ENCODE results near the gene ANAPC2.

Gene ANAPC2

GRCh38 chr9:137191245-137191644, 2.9 kb upstream of the ANAPC2 start:
- no peak for DNase-seq

DNA sequence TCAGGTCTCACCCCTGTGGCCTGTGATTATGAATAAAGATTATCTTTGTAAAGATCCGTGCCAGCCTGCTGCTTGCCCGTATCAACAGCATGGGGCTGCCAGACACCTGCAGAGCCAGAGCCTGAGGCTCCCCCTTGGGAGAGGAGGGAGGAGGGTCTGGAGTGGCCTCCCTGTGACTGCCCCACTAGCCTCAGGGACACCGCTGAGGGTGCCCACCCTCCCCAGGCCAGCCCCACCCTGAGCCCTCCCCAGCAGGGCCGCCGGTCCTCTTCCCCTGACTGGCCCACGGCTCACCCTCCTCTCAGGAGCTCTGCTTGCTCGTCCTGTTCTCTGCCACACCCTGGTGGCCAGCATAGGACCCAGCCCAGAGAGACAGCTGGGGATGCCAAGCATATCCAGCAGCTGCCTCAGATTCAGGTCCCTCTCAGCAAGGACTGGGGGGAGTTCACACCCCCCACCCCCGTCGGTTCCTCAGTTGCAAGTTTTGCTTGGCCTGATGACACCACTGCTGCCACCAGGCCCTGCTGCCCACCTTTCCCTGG, 2.0 kb upstream of the ANAPC2 start:
- DNase-seq: no peak

DNA sequence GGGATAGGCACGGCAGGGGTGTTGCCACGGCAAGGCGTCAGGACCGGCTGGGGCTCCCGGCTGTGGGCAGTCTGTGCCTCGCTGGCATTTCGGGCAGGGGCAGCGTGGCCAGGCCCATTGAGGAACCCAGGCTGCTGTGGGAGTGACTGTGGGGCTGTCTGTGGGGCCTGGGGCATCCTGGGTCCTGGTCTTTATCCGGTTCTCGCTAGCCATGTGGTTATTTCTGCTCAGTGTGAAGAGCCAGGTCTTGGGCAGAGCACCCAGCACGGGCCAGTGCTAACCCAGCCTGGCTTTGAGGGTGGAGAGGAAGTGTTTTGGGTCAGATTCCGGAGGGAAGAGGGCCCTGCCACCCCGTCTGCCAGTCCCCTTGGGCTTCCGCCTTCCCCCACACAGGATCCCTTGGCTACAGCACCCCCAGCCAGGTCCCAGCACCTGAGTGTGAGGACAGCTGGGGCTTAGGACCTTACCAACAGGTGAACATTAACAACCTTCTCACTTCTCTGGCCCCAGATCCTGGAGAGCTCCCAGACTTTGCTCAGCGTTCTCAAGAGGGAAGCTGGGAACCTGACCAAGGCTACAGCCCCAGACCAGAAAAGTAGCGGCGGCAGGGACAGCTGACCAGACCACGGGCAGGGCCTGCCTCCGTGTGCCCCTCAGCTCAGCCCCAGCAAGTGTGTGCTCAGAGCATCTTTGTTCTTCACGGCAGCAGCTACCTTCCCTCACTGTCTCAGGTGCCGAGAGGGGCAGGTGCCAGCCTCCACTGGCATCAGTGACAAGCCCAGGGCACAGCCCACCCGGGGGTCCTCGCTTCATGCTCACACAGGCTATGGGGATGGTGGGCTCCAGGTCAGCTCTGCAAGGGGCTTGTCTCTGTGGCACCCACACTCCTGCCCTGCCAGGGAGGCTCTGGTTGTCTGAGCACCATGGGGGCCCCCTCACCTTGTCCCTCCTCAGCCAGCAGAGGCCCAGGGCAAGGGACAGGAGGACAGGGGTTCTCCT, 1.2 kb upstream of the ANAPC2 start:
- DNase-seq: no peak

DNA sequence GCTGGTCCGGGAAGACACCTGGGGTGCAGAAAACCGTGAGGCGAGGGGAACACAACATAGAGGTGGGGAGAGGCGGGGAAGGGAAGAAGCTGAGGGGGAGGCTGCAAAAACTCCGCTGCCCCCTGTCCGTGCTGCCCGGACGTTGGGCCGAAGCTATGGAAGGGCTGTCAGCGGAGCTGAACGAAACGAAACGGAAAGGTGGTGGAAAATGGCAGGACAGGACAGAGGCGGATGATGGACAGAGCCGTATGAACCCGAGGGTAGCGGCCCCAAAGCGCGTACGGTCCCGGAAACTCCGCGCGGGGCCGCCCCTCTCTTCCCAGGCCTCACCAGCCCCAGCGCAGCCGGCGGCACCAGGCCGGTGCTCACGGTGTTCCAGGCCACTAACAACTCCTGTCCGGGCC, 272 bp downstream of the ANAPC2 start:
- no peak for DNase-seq

GRCh38 chr9:137187386-137187785, 974 bp downstream of the ANAPC2 start:
- DNase-seq: no peak

- DNase-seq: no peak
Observed at GRCh38 chr9:137186385-137186784, 2.0 kb downstream of the ANAPC2 start.

DNA sequence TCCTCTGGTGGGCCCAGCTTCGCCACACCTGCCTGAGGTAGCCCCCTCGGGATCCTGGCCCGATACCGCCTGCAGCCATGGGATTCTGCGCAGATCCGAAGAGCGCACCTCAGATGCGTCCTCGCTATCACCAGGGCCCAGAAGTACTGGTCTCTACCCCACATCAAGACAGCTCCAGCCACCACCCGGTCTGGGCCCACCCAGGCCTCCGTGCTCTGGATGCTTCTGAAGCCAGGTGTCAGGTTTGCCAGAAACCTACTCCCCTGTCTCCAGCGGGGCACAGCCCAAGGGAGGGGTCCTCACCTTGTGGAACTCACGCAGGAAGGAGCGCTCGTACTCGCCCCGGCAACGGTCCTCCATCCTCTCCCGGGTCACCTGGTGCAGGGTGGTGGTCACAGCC, 2.4 kb downstream of the ANAPC2 start:
- DNase-seq: no peak

GRCh38 chr9:137184881-137185660, 3.3 kb downstream of the ANAPC2 start:
- no peak for DNase-seq

DNA sequence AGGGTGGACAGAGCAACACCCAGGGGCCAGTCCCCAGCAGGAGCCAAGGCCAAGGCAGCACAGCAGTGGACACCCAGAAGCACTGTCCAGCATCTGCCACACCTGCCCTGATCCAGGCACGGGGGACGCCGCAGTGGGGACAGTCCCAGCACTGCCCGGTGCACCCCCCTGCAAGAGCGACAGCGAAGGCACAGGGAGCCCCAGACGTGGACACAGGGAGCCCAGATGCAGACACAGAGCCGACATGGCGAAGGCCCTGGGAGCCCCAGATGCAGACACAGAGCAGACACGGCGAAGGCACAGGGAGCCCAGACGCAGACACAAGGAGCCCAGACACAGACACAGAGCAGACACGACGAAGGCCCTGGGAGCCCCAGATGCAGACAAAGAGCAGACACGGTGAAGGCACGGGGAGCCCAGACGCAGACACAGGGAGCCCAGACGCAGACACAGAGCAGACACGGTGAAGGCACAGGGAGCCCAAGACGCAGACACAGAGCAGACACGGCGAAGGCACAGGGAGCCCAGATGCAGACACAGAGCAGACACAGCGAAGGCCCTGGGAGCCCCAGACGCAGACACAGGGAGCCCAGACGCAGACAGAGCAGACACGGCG, 4.3 kb downstream of the ANAPC2 start:
- DNase-seq: no peak

DNA sequence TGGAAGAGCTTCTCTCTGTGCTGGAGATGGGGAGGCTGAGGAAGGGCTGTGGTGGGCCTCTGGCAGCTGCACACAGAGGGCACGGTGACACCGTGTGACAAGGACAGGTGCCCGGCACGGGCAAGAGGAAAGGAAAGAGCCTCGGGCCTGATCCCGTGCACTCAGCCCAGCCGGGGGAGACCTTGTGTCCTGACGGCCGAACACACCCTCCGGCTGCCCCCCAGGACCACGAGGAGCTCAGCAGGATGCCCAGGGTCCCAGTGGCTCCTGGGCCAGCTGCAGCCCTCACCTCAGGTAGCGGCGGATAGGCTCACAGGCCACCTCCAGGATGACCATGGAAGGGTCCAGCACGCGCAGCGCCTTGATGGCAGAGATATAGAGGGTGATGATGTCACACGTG, 5.5 kb downstream of the ANAPC2 start:
- DNase-seq: no peak

DNA sequence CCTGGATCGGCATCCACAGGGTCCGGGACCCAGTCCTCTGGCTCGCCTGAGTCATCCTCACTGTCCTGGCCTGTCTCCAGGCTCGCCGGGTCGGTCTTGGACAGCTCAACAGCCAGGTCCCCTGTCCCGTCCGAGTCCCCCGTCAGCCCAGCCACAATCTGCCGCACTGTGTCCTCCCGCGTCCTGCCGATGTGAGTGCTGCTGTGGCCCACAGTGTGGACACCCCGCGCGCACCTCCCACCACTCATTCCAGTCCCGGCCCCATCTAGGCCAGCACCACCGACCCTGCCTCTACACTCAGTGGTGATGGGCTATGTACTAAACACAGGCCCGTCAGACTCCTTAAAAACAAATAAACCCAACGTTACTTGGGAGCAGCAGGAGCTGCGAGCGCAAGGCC, 6.7 kb downstream of the ANAPC2 start:
- no peak for DNase-seq

DNA sequence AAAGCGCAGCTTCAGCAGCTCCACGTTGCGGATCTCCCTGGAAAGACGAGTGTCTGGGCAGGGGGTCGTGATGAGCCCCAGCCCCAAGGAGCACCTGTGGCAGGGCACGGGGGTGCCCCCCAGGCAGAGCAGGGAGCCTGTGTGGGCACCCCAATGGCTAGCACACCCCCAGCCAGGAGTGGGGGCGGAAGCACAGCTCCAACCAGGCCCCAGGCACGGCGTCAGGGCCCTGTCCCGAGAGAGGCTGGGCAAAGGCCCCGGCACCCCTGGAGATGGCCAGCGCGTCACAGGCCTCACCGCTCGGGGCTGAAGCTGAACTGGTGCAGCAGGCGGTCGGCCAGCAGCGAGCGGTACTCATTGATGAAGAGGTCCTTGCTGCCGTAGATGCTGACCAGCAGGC, 7.9 kb downstream of the ANAPC2 start:
- DNase-seq: no peak

- no peak for DNase-seq
Observed at GRCh38 chr9:137179761-137180160, 8.6 kb downstream of the ANAPC2 start.

- no peak for DNase-seq
Observed at GRCh38 chr9:137178939-137179630, 9.3 kb downstream of the ANAPC2 start.

DNA sequence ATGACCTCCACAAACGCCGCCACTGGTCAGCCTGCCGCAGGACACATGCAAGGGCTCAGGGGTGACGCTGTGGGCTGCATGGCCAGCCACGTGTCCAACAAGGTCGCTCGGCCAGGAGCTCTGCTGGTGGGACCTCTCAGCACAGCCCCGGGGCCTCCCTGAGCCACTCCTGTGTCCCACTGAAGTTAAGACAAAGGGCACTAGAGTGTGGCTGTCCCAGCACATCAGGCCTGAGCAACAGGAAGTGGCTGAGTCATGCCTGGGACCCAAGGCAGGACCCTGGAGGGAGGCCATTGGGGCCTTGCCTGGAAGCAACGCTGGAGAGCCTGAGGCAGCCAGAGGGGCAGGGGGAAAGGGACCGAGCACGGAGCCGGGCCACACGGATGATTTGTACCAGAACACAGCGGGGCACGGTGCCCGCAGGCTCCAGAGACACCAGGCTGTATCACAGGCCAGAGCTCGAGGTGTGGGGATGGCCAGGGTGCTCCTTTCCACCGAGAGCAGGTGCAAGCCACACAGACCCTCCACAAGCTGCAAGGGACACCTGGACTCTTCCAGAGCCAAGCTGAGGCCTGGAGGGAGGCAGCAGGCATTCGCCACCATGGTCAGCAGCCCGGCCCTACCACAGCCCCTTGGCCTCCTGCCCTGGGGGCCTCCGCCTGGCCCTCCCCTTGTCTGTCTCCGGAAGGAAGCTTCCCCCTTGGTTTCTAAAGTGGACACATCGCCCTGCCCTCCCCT, 10.0 kb downstream of the ANAPC2 start:
- no peak for DNase-seq

GRCh38 chr9:137176302-137177182, 11.8 kb downstream of the ANAPC2 start:
- no peak for DNase-seq

- peak; percentile 16 for DNase-seq
Observed at GRCh38 chr9:137175345-137175961, 12.9 kb downstream of the ANAPC2 start.

- DNase-seq: no peak
Observed at GRCh38 chr9:137174722-137175293, 13.6 kb downstream of the ANAPC2 start.

DNA sequence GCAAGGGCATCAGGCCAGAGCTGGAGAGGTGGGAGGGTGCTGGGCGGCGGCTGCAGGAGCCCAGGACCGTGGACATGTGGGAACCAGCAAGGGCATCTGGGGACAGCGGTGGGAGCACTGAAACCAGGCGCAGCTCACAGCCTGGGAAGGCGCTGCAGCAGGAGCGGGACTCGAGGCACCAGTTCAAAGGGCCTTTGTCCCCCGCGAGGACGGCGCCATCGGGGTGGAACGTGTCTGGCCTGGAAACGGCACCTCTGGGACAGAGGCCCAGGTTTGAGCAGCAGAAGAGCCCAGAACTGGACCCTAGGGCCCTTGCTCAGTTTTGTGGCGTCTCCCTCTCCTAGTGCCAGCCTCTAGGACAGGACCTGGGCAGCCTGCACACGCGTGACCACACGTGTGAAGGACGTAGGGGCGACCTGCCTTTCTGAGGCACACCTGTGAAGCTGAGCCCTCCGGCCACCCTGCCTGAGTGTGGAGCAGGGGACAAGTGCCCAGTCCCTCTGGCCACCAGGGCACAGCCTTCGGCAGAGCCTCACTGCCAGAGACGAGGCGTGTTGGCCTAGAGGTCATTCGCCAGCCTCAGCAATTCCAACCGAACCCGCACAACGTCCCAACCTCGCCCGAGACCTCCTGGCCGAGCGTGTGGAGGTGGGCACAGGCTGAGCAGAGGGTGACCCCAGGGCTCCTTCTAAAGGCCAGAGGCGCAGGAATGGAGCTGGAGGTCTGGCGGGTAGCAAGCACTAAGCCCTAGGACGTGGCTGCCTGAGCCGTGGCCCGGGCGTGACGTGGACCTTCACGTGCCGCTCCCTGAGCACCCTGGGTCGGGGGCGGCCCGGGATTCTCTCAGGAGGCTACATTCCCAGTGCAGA, 14.3 kb downstream of the ANAPC2 start:
- DNase-seq: no peak
